GM12891 (cell line): ENCODE measurements around the gene WDFY3.

ENCODE experiments used
- DNase-seq: peaks from one replicate; pipeline ENCODE4 v3.0.0; 2011; ENCODE audit warnings: low spot score; ENCODE audit not compliant: insufficient read length
- FAIRE-seq: peaks from 2 replicates; lab custom pipeline; 2011; peaks lifted over from hg19 to GRCh38; lab: Jason Lieb, UNC
- PAX5 ChIP-seq: IDR thresholded peaks from 2 replicates; pipeline ENCODE4 v1.6.1; 2011; ENCODE audit warnings: low read length, moderate library complexity, mild to moderate bottlenecking; ENCODE audit not compliant: insufficient read depth, severe bottlenecking
- POLR2A ChIP-seq: IDR thresholded peaks from 2 replicates; pipeline ENCODE4 v1.6.1; 2011; ENCODE audit warnings: low read depth, low read length, control low read depth
- POLR2AphosphoS5 ChIP-seq: IDR thresholded peaks from 2 replicates; pipeline ENCODE4 v1.6.1; 2011; ENCODE audit warnings: low read depth, low read length, control low read depth
- POU2F2 ChIP-seq: IDR thresholded peaks from 2 replicates; pipeline ENCODE4 v1.6.1; 2011; ENCODE audit warnings: low read depth, mild to moderate bottlenecking, control low read depth, low read length, moderate library complexity
- SPI1 ChIP-seq: IDR thresholded peaks from 2 replicates; pipeline ENCODE4 v1.6.1; 2011; ENCODE audit warnings: low read depth, low read length, control low read depth
- TAF1 ChIP-seq: IDR thresholded peaks from 2 replicates; pipeline ENCODE4 v1.6.1; 2011; ENCODE audit warnings: low read depth, low read length, control low read depth

Gene WDFY3

DNA sequence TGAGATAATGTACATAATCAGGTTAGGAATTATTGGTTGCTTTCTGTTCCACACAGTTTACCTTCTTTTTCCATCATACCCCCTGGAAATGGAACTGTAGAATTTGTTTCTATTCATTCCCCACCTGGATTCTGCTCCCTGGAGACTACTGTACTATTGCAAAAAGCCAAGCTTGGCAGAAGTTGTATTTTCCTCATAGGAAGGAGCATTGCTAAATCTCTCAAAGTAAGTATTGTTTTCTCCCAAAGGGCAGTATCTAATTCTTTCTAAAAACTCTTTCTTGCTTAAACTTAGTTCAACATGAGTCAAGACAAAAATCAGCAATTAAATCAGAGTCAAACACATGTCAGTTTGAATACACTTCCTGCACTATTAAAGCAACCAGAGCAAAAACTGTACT lies 247.4 kb downstream of the WDFY3 start:
- DNase-seq (no peak), FAIRE-seq (no peak)
- no peak for TF ChIP-seq PAX5
- no peak for TF ChIP-seq TAF1
- no peak for TF ChIP-seq POLR2A
- no peak for TF ChIP-seq SPI1

- no peak for FAIRE-seq
- TF ChIP-seq POLR2AphosphoS5 (no peak), TAF1 (no peak)
- no peak for DNase-seq
Measured at GRCh38 chr4:84718699-84719098, 247.8 kb downstream of the WDFY3 start.

- TF ChIP-seq POLR2A, result no peak
- TF ChIP-seq SPI1, result no peak
- TF ChIP-seq POU2F2, result no peak
- DNase-seq (no peak), FAIRE-seq (no peak)
Measured at GRCh38 chr4:84710548-84710947, 255.9 kb downstream of the WDFY3 start.

DNA sequence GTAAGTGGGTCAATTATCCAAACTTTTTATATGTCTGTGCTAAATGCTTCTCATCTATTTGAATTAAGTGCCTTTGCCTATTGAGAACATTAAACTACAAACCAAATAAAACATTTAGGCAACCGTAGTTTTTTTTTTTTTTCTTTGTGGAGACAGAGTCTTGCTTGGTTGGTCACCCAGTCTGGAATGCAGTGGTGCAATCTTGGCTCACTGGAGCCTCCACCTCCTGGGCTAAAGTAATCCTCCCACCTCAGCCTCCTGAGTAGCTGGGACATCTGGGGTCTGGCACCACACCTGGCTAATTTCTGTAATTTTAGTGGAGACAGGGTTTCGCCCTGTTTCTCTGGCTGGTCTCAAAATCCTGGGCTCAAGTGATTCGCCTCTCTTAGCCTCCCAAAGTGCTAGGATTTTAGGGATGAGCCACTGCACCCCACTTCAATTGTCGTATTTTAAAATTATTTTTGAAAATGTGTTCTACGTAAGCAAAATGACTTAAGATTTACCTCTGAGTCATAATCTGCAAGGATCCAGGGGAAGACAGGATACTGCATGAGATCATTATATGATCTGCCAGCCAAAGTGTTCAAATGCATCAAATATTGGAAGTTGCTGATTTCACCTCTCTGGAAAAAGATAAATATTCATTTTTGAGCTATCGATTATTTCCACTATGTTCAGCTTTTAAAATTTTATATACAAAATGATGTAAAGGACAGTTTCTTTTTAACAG lies 257.9 kb downstream of the WDFY3 start:
- TF ChIP-seq POU2F2 (no peak), POLR2A (no peak), PAX5 (no peak), POLR2AphosphoS5 (no peak), SPI1 (no peak), TAF1 (no peak)
- no peak for FAIRE-seq
- DNase-seq, result no peak

GRCh38 chr4:84706286-84706685 lies 260.2 kb downstream of the WDFY3 start:
- no peak for FAIRE-seq
- no peak for DNase-seq
- TF ChIP-seq POU2F2 (no peak), PAX5 (no peak), POLR2A (no peak), POLR2AphosphoS5 (no peak), TAF1 (no peak)

- no peak for TF ChIP-seq TAF1
- no peak for TF ChIP-seq POU2F2
- no peak for TF ChIP-seq SPI1
- TF ChIP-seq POLR2A, result no peak
- no peak for TF ChIP-seq PAX5
- TF ChIP-seq POLR2AphosphoS5, result no peak
- DNase-seq, result no peak
- FAIRE-seq, result no peak
Measured at GRCh38 chr4:84699001-84699671, 267.4 kb downstream of the WDFY3 start.

- TF ChIP-seq POLR2AphosphoS5, result no peak
- FAIRE-seq, result no peak
- DNase-seq, result no peak
Measured at GRCh38 chr4:84697615-84698201, 268.8 kb downstream of the WDFY3 start.

- FAIRE-seq (no peak), DNase-seq (no peak)
Measured at GRCh38 chr4:84697159-84697558, 269.3 kb downstream of the WDFY3 start.

DNA sequence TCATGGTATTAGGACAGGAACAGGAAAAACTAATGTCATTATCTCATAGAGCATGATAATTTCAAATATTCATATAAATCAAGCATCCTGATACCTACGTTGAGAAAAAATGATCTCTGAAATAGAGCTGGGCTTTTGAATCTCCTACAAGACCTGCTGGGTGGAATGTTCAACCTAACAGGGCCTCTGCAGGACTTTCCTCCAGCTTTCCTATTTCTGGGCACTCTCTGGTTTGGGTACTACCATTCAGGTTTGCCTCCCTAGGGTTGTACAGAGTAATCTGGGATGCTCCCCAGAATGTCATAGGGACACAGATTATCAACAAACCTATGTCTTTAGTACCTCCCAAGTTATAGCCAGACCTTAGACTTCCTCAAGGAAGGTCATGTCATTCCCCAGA lies 274.7 kb downstream of the WDFY3 start:
- TF ChIP-seq PAX5, result no peak
- TF ChIP-seq POLR2AphosphoS5, result no peak
- TF ChIP-seq TAF1, result no peak
- no peak for TF ChIP-seq SPI1
- TF ChIP-seq POU2F2, result no peak
- no peak for TF ChIP-seq POLR2A
- DNase-seq, result no peak
- FAIRE-seq, result no peak

More at GRCh38 chr4:84697159-84697558, 269.3 kb downstream of the WDFY3 start:
- no peak for TF ChIP-seq PAX5
- no peak for TF ChIP-seq SPI1
- TF ChIP-seq POLR2AphosphoS5, result no peak

- DNase-seq, result no peak
- no peak for FAIRE-seq
- TF ChIP-seq POLR2AphosphoS5 (no peak), POLR2A (no peak), TAF1 (no peak), POU2F2 (no peak)
Measured at GRCh38 chr4:84691170-84691691, 275.3 kb downstream of the WDFY3 start.

GRCh38 chr4:84690481-84690880 lies 276.0 kb downstream of the WDFY3 start:
- no peak for DNase-seq
- TF ChIP-seq PAX5, result no peak
- no peak for TF ChIP-seq POU2F2
- no peak for TF ChIP-seq TAF1
- no peak for TF ChIP-seq POLR2AphosphoS5
- no peak for TF ChIP-seq POLR2A
- no peak for TF ChIP-seq SPI1
- no peak for FAIRE-seq
